ENCODE results near the gene CPA4.

Gene CPA4

GRCh38 chr7:130296221-130296951 is 3.4 kb downstream of the CPA4 start:
- TF ChIP-seq, protein P1, sequence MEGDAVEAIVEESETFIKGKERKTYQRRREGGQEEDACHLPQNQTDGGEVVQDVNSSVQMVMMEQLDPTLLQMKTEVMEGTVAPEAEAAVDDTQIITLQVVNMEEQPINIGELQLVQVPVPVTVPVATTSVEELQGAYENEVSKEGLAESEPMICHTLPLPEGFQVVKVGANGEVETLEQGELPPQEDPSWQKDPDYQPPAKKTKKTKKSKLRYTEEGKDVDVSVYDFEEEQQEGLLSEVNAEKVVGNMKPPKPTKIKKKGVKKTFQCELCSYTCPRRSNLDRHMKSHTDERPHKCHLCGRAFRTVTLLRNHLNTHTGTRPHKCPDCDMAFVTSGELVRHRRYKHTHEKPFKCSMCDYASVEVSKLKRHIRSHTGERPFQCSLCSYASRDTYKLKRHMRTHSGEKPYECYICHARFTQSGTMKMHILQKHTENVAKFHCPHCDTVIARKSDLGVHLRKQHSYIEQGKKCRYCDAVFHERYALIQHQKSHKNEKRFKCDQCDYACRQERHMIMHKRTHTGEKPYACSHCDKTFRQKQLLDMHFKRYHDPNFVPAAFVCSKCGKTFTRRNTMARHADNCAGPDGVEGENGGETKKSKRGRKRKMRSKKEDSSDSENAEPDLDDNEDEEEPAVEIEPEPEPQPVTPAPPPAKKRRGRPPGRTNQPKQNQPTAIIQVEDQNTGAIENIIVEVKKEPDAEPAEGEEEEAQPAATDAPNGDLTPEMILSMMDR (IDR thresholded peaks at IDR 0.05) = no peak
- no peak for TF ChIP-seq ZFX (IDR thresholded peaks at IDR 0.05; ENCODE audit: borderline replicate concordance)
- H3K27ac ChIP-seq = no peak overlapping the region

GRCh38 chr7:130297628-130298543 is 4.9 kb downstream of the CPA4 start:
- no peak for TF ChIP-seq ZFX (IDR thresholded peaks at IDR 0.05; ENCODE audit: borderline replicate concordance)
- TF ChIP-seq, protein P1 (IDR thresholded peaks at IDR 0.05) = no peak
- H3K27ac ChIP-seq = no peak overlapping the region

DNA sequence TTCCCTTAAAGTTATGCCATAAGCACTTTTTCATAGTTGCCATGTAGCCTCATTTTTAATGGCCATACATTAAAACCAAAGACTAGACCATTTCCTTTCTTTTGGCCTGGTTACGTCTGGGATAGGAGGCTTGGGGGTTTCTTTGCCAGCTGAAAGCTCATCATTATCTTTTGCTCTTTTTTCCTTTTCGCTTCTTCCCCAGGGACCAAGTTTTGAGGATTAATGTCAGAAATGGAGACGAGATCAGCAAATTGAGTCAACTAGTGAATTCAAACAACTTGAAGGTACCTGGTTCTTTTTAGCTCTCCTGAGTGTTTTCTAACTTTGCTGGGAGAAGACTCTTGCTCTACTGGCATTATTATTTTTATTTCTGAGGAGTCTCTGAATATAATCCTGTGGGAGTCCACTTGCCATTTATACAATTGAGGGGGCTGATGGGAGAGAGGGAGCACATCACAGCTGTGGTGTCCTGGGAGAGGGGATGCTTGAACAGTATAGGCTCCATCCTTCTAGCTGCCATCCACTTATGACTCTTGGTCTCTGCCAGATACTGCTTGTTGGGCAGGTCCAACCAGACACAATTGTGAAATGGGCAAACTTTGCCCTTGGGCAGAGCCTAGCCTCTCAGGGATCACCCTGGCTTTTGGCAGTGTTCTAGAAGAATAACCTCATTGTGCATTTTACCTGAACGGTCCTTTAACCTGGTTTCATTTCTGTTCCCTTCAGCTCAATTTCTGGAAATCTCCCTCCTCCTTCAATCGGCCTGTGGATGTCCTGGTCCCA is 5.8 kb downstream of the CPA4 start:
- no peak for TF ChIP-seq ZFX (IDR thresholded peaks at IDR 0.05; ENCODE audit: borderline replicate concordance)
- TF ChIP-seq, protein P1 (IDR thresholded peaks at IDR 0.05) = no peak
- no peak overlapping the region for H3K27ac ChIP-seq

GRCh38 chr7:130299866-130300265 is 6.9 kb downstream of the CPA4 start:
- TF ChIP-seq ZFX (IDR thresholded peaks at IDR 0.05; ENCODE audit: borderline replicate concordance) = no peak
- TF ChIP-seq, protein P1 (IDR thresholded peaks at IDR 0.05) = no peak
- H3K27ac ChIP-seq = no peak overlapping the region

DNA sequence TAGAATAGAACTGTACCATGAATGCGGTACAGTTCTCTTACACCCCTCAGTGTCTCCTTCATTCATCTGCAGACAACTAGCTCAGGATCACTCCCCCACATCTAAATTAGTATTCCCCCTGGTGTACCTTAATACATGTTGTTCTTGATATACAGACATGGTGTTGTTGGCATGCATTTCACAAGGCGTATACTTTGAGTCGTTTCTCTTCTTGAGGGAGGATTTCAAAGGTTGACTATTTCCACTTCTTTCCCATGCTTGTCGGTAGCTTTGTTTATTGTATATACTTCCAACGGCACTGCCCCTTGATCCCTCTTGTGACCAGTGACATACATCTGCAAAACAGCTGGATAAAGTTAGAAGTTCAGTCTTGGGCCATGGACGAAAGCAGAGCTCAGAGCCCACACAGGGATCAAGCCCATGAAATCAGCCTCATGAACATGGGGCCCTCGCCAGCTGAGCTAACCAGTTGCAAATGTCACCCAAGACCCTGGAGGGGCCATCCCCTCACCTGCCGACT is 8.6 kb downstream of the CPA4 start:
- TF ChIP-seq ZFX (IDR thresholded peaks at IDR 0.05; ENCODE audit: borderline replicate concordance) = no peak
- TF ChIP-seq, protein P1 (IDR thresholded peaks at IDR 0.05) = no peak
- no peak overlapping the region for H3K27ac ChIP-seq

DNA sequence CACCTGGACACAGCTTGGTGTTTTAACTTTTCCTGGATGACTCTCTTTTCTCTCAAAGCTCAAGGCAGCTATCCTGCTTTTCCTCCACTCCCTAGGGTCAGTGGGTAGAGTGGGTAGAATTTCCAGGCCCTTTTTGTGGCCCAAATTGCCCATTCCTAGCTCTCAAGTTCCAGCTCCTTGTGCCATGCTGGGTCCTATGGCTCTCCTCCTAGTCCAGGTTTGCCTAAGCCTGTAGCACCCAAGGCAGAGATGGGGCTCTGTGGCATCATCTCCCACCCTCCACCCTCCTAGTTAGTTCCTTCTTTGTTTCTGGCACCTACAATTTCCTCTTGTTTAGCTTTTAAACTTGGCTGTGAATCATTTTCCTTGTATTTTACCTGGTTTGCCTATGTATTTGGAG is 9.7 kb downstream of the CPA4 start:
- H3K27ac ChIP-seq = no peak overlapping the region
- TF ChIP-seq, protein P1 (IDR thresholded peaks at IDR 0.05) = no peak
- no peak for TF ChIP-seq ZFX (IDR thresholded peaks at IDR 0.05; ENCODE audit: borderline replicate concordance)

Data from 22Rv1 (cell line).